Measurements from ENCODE around the gene MVP. TPM values are rescaled to one million over a fixed set of nuclear protein-coding genes. Genes with fewer than 3 reads are reported as not detected.

The MVP gene
- total RNA-seq, 2 donors from 2014 or later: 3.0 to 8.0 TPM

GRCh38 chr16:29852654-29853053, 32.4 kb downstream of the MVP start:
- Histone ChIP-seq H3K4me3 (ENCODE audit: low read length) (no peak overlapping the region), H3K27ac (ENCODE audit: low read depth, low read length) (no peak overlapping the region), H3K9me3 (ENCODE audit: control insufficient read depth, low read length) (no peaks in the 10 kb centered on the region), H3K9ac (ENCODE audit: extremely low read depth, low read length, poor library complexity, severe bottlenecking) (no peak overlapping the region), H3K4me1 (ENCODE audit: control insufficient read depth, insufficient read depth, low read length) (peaks cover 4% of the 10 kb centered on the region), H3K27me3 (ENCODE audit: control insufficient read depth, insufficient read depth, low read length, poor library complexity, severe bottlenecking) (no peaks in the 10 kb centered on the region), H3K36me3 (ENCODE audit: control insufficient read depth, insufficient read depth, low read length) (no peaks in the 10 kb centered on the region)
- H3K27ac Mint-ChIP-seq: no peak overlapping the region
- no peaks in the 10 kb centered on the region for H3K9me3 Mint-ChIP-seq
- peaks cover 7% of the 10 kb centered on the region for H3K4me1 Mint-ChIP-seq
- WGBS, 2 experiments (ENCODE audit: insufficient coverage in 1 of 2, insufficient read length in 1 of 2): 91 to 97% methylated on average over 5 of the region's 7 CpGs
- no peak overlapping the region for H3K4me3 Mint-ChIP-seq
- no peak for TF ChIP-seq CTCF (conservative IDR thresholded peaks at IDR 0.05)
- H3K36me3 Mint-ChIP-seq (ENCODE audit: low read depth): no peaks in the 10 kb centered on the region
- H3K27me3 Mint-ChIP-seq (ENCODE audit: insufficient read depth): no peaks in the 10 kb centered on the region
- DNase-seq: no peak

GRCh38 chr16:29854520-29855100, 34.3 kb downstream of the MVP start:
- H3K27ac Mint-ChIP-seq: no peak overlapping the region
- H3K27me3 ChIP-seq (ENCODE audit: control insufficient read depth, insufficient read depth, low read length, poor library complexity, severe bottlenecking): no peaks in the 10 kb centered on the region
- peaks cover 6% of the 10 kb centered on the region for H3K36me3 ChIP-seq (ENCODE audit: control insufficient read depth, insufficient read depth, low read length)
- no peak for TF ChIP-seq CTCF (conservative IDR thresholded peaks at IDR 0.05)
- H3K9me3 ChIP-seq (ENCODE audit: control insufficient read depth, low read length): no peaks in the 10 kb centered on the region
- H3K4me3 Mint-ChIP-seq: no peak overlapping the region
- no peak overlapping the region for H3K9ac ChIP-seq (ENCODE audit: extremely low read depth, low read length, poor library complexity, severe bottlenecking)
- peaks cover under 1% of the 10 kb centered on the region for H3K4me1 Mint-ChIP-seq
- WGBS, 2 experiments (ENCODE audit: insufficient coverage in 1 of 2, insufficient read length in 1 of 2): 81 to 90% methylated on average over 5 of the region's 5 CpGs
- no peak overlapping the region for H3K4me3 ChIP-seq (ENCODE audit: low read length)
- peaks cover 16% of the 10 kb centered on the region for H3K36me3 Mint-ChIP-seq (ENCODE audit: low read depth)
- no peaks in the 10 kb centered on the region for H3K4me1 ChIP-seq (ENCODE audit: control insufficient read depth, insufficient read depth, low read length)
- H3K27ac ChIP-seq (ENCODE audit: low read depth, low read length): no peak overlapping the region
- DNase-seq: no peak
- no peaks in the 10 kb centered on the region for H3K9me3 Mint-ChIP-seq
- no peaks in the 10 kb centered on the region for H3K27me3 Mint-ChIP-seq (ENCODE audit: insufficient read depth)

DNA sequence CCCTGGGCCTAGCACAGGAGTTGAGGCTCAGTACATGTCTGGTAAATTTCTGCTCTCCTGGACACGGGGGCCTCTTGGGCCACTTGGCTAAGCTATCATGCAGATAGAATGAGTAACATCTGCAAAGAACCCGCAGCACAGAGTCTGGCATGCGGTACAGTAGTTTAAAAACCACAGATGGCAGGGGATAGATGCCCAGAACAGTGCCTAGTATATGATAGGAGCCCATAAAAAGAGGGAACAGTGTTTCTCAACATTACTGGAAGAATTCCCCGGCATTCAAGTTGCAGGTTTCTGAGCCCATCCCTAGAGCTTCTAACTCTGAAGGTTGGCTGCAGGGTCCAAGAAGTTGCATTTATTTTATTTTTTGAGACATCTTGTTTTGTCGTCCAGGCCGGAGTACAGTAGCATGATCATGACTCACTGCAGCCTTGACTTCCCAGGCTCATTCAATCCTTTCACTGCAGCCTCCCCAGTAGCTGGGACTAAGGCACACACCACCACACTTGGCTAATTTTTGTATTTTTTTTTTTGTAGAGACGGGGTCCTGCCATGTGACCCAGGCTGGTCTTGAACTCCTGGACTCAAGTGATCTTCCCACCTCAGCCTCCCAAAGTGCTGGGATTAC, 37.0 kb downstream of the MVP start:
- Histone ChIP-seq H3K4me1 (ENCODE audit: control insufficient read depth, insufficient read depth, low read length) (no peaks in the 10 kb centered on the region), H3K27ac (ENCODE audit: low read depth, low read length) (no peak overlapping the region), H3K36me3 (ENCODE audit: control insufficient read depth, insufficient read depth, low read length) (peaks cover 16% of the 10 kb centered on the region), H3K27me3 (ENCODE audit: control insufficient read depth, insufficient read depth, low read length, poor library complexity, severe bottlenecking) (no peaks in the 10 kb centered on the region), H3K4me3 (ENCODE audit: low read length) (no peak overlapping the region), H3K9ac (ENCODE audit: extremely low read depth, low read length, poor library complexity, severe bottlenecking) (no peak overlapping the region), H3K9me3 (ENCODE audit: control insufficient read depth, low read length) (no peaks in the 10 kb centered on the region)
- H3K4me3 Mint-ChIP-seq: no peak overlapping the region
- H3K36me3 Mint-ChIP-seq (ENCODE audit: low read depth): peaks cover 31% of the 10 kb centered on the region
- no peak for DNase-seq
- WGBS, 2 experiments (ENCODE audit: insufficient coverage in 1 of 2, insufficient read length in 1 of 2): 94 to 98% methylated on average over 6 to 7 of the region's 7 CpGs
- H3K9me3 Mint-ChIP-seq: no peaks in the 10 kb centered on the region
- H3K27me3 Mint-ChIP-seq (ENCODE audit: insufficient read depth): no peaks in the 10 kb centered on the region
- TF ChIP-seq CTCF (conservative IDR thresholded peaks at IDR 0.05): no peak
- H3K27ac Mint-ChIP-seq: no peak overlapping the region
- peaks cover 2% of the 10 kb centered on the region for H3K4me1 Mint-ChIP-seq

All from endodermal cell (in vitro differentiated cells).